ENCODE results near the gene SMPDL3B.

The SMPDL3B gene

GRCh38 chr1:27934818-27935549, at the start of gene SMPDL3B:
SMPDL3B (plus strand) TSS chr1:27935000; CDS start chr1:27935184, 184 bp downstream.
- no peak for DNase-seq (ENCODE audit: low read depth in 2 of 2)

- DNase-seq (ENCODE audit: low read depth in 2 of 2) = no peak
These were observed 49.7 kb upstream of the SMPDL3B start for GRCh38 chr1:27885114-27885528.

GRCh38 chr1:27885621-27886352, 49.0 kb upstream of the SMPDL3B start:
- DNase-seq (ENCODE audit: low read depth in 2 of 2) = no peak

- DNase-seq (ENCODE audit: low read depth in 2 of 2) = no peak
These were observed 48.5 kb upstream of the SMPDL3B start for GRCh38 chr1:27886353-27886679.

GRCh38 chr1:27886744-27887143, 48.1 kb upstream of the SMPDL3B start:
- DNase-seq (ENCODE audit: low read depth in 2 of 2) = no peak

- DNase-seq (ENCODE audit: low read depth in 2 of 2) = no peak
These were observed 47.4 kb upstream of the SMPDL3B start for GRCh38 chr1:27887215-27888021.

GRCh38 chr1:27889506-27889905, 45.3 kb upstream of the SMPDL3B start:
- DNase-seq (ENCODE audit: low read depth in 2 of 2) = no peak

- no peak for DNase-seq (ENCODE audit: low read depth in 2 of 2)
These were observed 43.5 kb upstream of the SMPDL3B start for GRCh38 chr1:27891196-27891889.

GRCh38 chr1:27894521-27894920, 40.3 kb upstream of the SMPDL3B start:
- no peak for DNase-seq (ENCODE audit: low read depth in 2 of 2)

- no peak for DNase-seq (ENCODE audit: low read depth in 2 of 2)
These were observed 28.0 kb upstream of the SMPDL3B start for GRCh38 chr1:27906759-27907158.

- DNase-seq (ENCODE audit: low read depth in 2 of 2) = no peak
These were observed 22.4 kb upstream of the SMPDL3B start for GRCh38 chr1:27912429-27912828.

GRCh38 chr1:27915082-27915575, 19.7 kb upstream of the SMPDL3B start:
- no peak for DNase-seq (ENCODE audit: low read depth in 2 of 2)

GRCh38 chr1:27922272-27922671, 12.5 kb upstream of the SMPDL3B start:
- no peak for DNase-seq (ENCODE audit: low read depth in 2 of 2)

- DNase-seq (ENCODE audit: low read depth in 2 of 2) = no peak
These were observed 6.4 kb upstream of the SMPDL3B start for GRCh38 chr1:27928216-27928954.

GRCh38 chr1:27931184-27931583, 3.6 kb upstream of the SMPDL3B start:
- no peak for DNase-seq (ENCODE audit: low read depth in 2 of 2)

- DNase-seq (ENCODE audit: low read depth in 2 of 2) = no peak
These were observed 3.0 kb upstream of the SMPDL3B start for GRCh38 chr1:27931759-27932158.

- DNase-seq (ENCODE audit: low read depth in 2 of 2) = no peak
These were observed 921 bp downstream of the SMPDL3B start for GRCh38 chr1:27935721-27936120.

- no peak for DNase-seq (ENCODE audit: low read depth in 2 of 2)
These were observed 1.6 kb downstream of the SMPDL3B start for GRCh38 chr1:27936370-27936769.

- no peak for DNase-seq (ENCODE audit: low read depth in 2 of 2)
These were observed 2.7 kb downstream of the SMPDL3B start for GRCh38 chr1:27937524-27937836.

GRCh38 chr1:27938488-27938887, 3.7 kb downstream of the SMPDL3B start:
- no peak for DNase-seq (ENCODE audit: low read depth in 2 of 2)

- no peak for DNase-seq (ENCODE audit: low read depth in 2 of 2)
These were observed 5.5 kb downstream of the SMPDL3B start for GRCh38 chr1:27940297-27940696.

All from fibroblast of skin of left quadriceps (primary cell).